GM21737 (cell line): ENCODE data around the gene PRSS56.

Experiments used
- ATAC-seq: cut with Tn5 transposase; IDR thresholded peaks from one replicate; pipeline ENCODE4 v1.9.1; 2021; ENCODE audit warnings: mild to moderate bottlenecking, moderate library complexity; ENCODE audit not compliant: unreplicated experiment

The PRSS56 gene

GRCh38 chr2:232486558-232487384 is 33.4 kb upstream of the PRSS56 start:
- no peak for ATAC-seq

GRCh38 chr2:232487385-232488096 is 32.6 kb upstream of the PRSS56 start, which contains the start of gene ECEL1:
Gene ECEL1, minus strand, starts transcription at chr2:232487834. Its CDS starts 1,181 bp downstream, at chr2:232486653.
- ATAC-seq, result no peak

- ATAC-seq, result no peak
Observed at GRCh38 chr2:232488097-232488711, 32.0 kb upstream of the PRSS56 start.

- no peak for ATAC-seq
Observed at GRCh38 chr2:232488721-232489300, 31.4 kb upstream of the PRSS56 start.

GRCh38 chr2:232489516-232490220 is 30.5 kb upstream of the PRSS56 start:
- no peak for ATAC-seq

- no peak for ATAC-seq
Observed at GRCh38 chr2:232490221-232491138, 29.7 kb upstream of the PRSS56 start.

GRCh38 chr2:232491139-232491780 is 28.9 kb upstream of the PRSS56 start:
- ATAC-seq, result no peak

GRCh38 chr2:232492236-232492848 is 27.8 kb upstream of the PRSS56 start:
- no peak for ATAC-seq

- no peak for ATAC-seq
Observed at GRCh38 chr2:232492963-232493700, 27.1 kb upstream of the PRSS56 start.

- ATAC-seq, result no peak
Observed at GRCh38 chr2:232493701-232494474, 26.3 kb upstream of the PRSS56 start.

- ATAC-seq, result no peak
Observed at GRCh38 chr2:232494542-232494941, 25.6 kb upstream of the PRSS56 start.

GRCh38 chr2:232495292-232495691 is 24.9 kb upstream of the PRSS56 start:
- ATAC-seq, result no peak

- ATAC-seq, result no peak
Observed at GRCh38 chr2:232496501-232497270, 23.5 kb upstream of the PRSS56 start.

GRCh38 chr2:232497348-232497747 is 22.8 kb upstream of the PRSS56 start:
- ATAC-seq, result no peak

GRCh38 chr2:232498452-232498851 is 21.7 kb upstream of the PRSS56 start:
- no peak for ATAC-seq

- ATAC-seq, result no peak
Observed at GRCh38 chr2:232501331-232501771, 18.8 kb upstream of the PRSS56 start.
